GM23338 (cell line): ENCODE measurements around the gene SH3RF3. TPM values are rescaled to one million over a fixed set of nuclear protein-coding genes. Genes with fewer than 3 reads are reported as not detected.

Source experiments
- ATAC-seq: fragments of 200-7000 bp; cut with Tn5 transposase; 3 replicates; pipeline ENCODE4 v1.9.1; 2020
- DNase-seq: peaks from one replicate; pipeline ENCODE4 v3.0.0-alpha.2; 2015; ENCODE audit warnings: low spot score
- H2AFZ ChIP-seq: fragments of 200-600 bp; sonication (generic); 2 replicates; pipeline ENCODE4 v1.8.0; 2016; ENCODE audit warnings: antibody characterized with exemption, mild to moderate bottlenecking, moderate library complexity
- H3F3A ChIP-seq: fragments of 200-600 bp; sonication (generic); replicated peaks from 2 replicates; pipeline ENCODE4 v1.8.0; 2017; ENCODE audit warnings: antibody characterized with exemption, mixed run types, low read depth
- H3K27ac ChIP-seq: fragments of 200-600 bp; sonication (generic); 2 replicates; pipeline ENCODE4 v1.6.1; 2016; ENCODE audit warnings: low read depth
- H3K27me3 ChIP-seq: fragments of 200-600 bp; sonication (generic); 2 replicates; pipeline ENCODE4 v1.8.0; 2016; ENCODE audit warnings: mild to moderate bottlenecking, mixed run types, moderate library complexity; ENCODE audit not compliant: insufficient read depth
- H3K36me3 ChIP-seq: fragments of 200-600 bp; sonication (generic); 2 replicates; pipeline ENCODE4 v1.8.0; 2016; ENCODE audit warnings: mild to moderate bottlenecking; ENCODE audit not compliant: insufficient read depth
- H3K4me1 ChIP-seq: fragments of 200-600 bp; sonication (generic); 2 replicates; pipeline ENCODE4 v1.8.0; 2016; ENCODE audit warnings: mild to moderate bottlenecking, moderate library complexity; ENCODE audit not compliant: insufficient read depth
- H3K4me2 ChIP-seq: fragments of 200-600 bp; sonication (generic); 2 replicates; pipeline ENCODE4 v1.7.1; 2017; ENCODE audit warnings: mixed run types
- H3K4me3 ChIP-seq: fragments of 200-600 bp; sonication (generic); 2 replicates; pipeline ENCODE4 v1.6.1; 2016; ENCODE audit warnings: mixed run types
- H3K79me2 ChIP-seq: fragments of 200-600 bp; sonication (generic); replicated peaks from 2 replicates; pipeline ENCODE4 v1.8.0; 2017; ENCODE audit warnings: mild to moderate bottlenecking; ENCODE audit not compliant: insufficient read depth
- H3K9me2 ChIP-seq: fragments of 200-600 bp; sonication (generic); 2 replicates; pipeline ENCODE4 v1.8.0; 2017; ENCODE audit not compliant: insufficient read depth
- H4K20me1 ChIP-seq: fragments of 200-600 bp; sonication (generic); replicated peaks from 2 replicates; pipeline ENCODE4 v1.8.0; 2017; ENCODE audit warnings: mild to moderate bottlenecking; ENCODE audit not compliant: insufficient read depth
- H3K27ac Mint-ChIP-seq: 2 replicates; pipeline ENCODE4 v1.8.0; 2020; ENCODE audit warnings: inconsistent platforms, mild to moderate bottlenecking, moderate library complexity, mixed read lengths
- H3K27me3 Mint-ChIP-seq: 3 replicates; pipeline ENCODE4 v1.8.0; 2022; ENCODE audit warnings: low read depth, mild to moderate bottlenecking, moderate library complexity, mixed read lengths, inconsistent platforms; ENCODE audit not compliant: insufficient read depth, poor library complexity
- H3K36me3 Mint-ChIP-seq: 3 replicates; pipeline ENCODE4 v1.8.0; 2021; ENCODE audit warnings: low read depth, mild to moderate bottlenecking, inconsistent platforms, moderate library complexity, mixed read lengths
- H3K4me1 Mint-ChIP-seq: 3 replicates; pipeline ENCODE4 v1.8.0; 2020; ENCODE audit warnings: mild to moderate bottlenecking, inconsistent platforms, mixed read lengths
- H3K4me3 Mint-ChIP-seq: 3 replicates; pipeline ENCODE4 v1.8.0; 2021; ENCODE audit warnings: moderate library complexity, mild to moderate bottlenecking, inconsistent platforms, mixed read lengths
- H3K9me3 Mint-ChIP-seq: 3 replicates; pipeline ENCODE4 v1.8.0; 2020; ENCODE audit warnings: moderate library complexity, mild to moderate bottlenecking, inconsistent platforms, mixed read lengths
- CREB1 ChIP-seq: fragments of 250-450 bp; sonication (Bioruptor Pico); IDR thresholded peaks from 2 replicates; pipeline ENCODE4 v1.5.0; 2020; ENCODE audit warnings: low read depth, mild to moderate bottlenecking, moderate library complexity
- EZH2 ChIP-seq: fragments of 200-600 bp; sonication (generic); IDR thresholded peaks from one replicate; pipeline ENCODE4 v1.8.0; 2017; ENCODE audit warnings: antibody characterized with exemption, mild to moderate bottlenecking, low read depth; ENCODE audit not compliant: unreplicated experiment
- EZH2phosphoT487 ChIP-seq: fragments of 200-600 bp; sonication (generic); IDR thresholded peaks from one replicate; pipeline ENCODE4 v1.8.1; 2018; ENCODE audit warnings: antibody characterized with exemption; ENCODE audit not compliant: unreplicated experiment
- POLR2AphosphoS5 ChIP-seq: IDR thresholded peaks from 2 replicates; pipeline ENCODE4 v1.6.1; 2016; ENCODE audit warnings: antibody characterized with exemption, low read depth
- STAT1 ChIP-seq: IDR thresholded peaks from one replicate; pipeline ENCODE4 v1.6.1; 2016; ENCODE audit warnings: antibody characterized with exemption; ENCODE audit not compliant: unreplicated experiment
- ZNF114 ChIP-seq: fragments of 250-450 bp; sonication (Bioruptor Pico); IDR thresholded peaks from 2 replicates; pipeline ENCODE4 v1.5.0; 2020; ENCODE audit warnings: mild to moderate bottlenecking, moderate library complexity
- polyA plus RNA-seq: library from polyadenylated mRNA; unstranded; fragments of >200 nt; fragmentation: Nextera tagmentation; extraction: Ambion mirVana; gene quantifications from 2 replicates; pipeline ENCODE4 v1.2.1, GENCODE V29; 2016
- total RNA-seq: library from RNA; depleted of rRNA; stranded (reverse); fragments of >200 nt; shearing (Covaris generic); gene quantifications from 2 replicates; pipeline ENCODE4 v1.2.3, GENCODE V29; 2014
- TF ChIP-seq, protein P1 (sequence below): fragments of 250-450 bp; sonication (Bioruptor Pico); IDR thresholded peaks from 2 replicates; pipeline ENCODE4 v1.5.0; 2020; ENCODE audit warnings: mild to moderate bottlenecking, moderate library complexity
- TF ChIP-seq, protein P2 (sequence below): IDR thresholded peaks from 2 replicates; pipeline ENCODE4 v1.6.1; 2016; ENCODE audit warnings: antibody characterized with exemption
- TF ChIP-seq, protein P3 (sequence below), 2 experiments: fragments of 200-600 bp in 1 of 2; sonication (generic) in 1 of 2; conservative IDR thresholded peaks; 2 replicates each; pipeline versions ENCODE4 v1.5.1 to v1.6.1; 2016 to 2017; ENCODE audit warnings: antibody characterized with exemption in 2 of 2, low read depth in 2 of 2, mild to moderate bottlenecking in 2 of 2, moderate library complexity in 1 of 2

The SH3RF3 gene
- total and polyA plus RNA-seq, 2 experiments from 2014 or later = 0.11 to 0.63 TPM

DNA sequence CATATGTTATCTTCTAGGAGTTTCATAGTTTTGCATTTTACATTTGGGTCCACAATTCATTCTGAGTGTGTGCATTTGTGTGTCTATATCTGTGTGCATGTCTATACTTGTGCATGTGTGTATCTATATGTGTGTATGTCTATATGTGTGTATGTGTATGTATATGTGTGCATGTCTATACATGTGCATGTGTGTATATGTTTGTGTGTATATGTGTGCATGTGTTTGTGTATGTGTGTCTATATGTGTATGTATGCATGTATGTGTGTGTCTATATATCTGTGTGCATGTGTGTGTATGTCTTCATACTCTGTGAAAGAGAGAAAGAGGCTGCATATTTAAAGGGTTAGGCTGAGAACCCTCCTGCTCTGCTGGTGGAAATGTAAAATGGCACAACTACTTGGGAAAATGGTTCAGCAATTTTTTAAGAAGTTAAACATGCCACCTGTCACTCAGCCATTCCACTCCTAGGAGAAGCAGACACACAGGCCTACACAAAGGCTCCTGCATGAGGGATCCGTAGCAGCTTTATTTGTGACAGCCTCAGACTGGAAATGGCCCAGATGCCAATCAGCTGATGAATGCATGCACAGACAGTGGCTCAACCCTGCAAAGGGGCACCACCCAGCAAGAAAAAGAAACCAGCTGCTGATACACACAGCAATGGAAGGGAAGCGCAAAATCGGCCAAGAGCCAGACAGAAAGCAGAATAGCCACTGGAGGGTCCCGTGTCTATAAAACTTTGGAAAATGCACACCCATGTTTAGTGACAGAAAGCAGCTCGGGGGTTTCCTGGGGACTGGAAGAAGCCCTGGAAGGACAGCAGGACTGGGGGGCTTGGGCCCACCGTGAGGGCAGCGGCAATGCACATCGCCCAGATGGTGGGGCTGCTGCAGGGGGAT is 337.9 kb downstream of the SH3RF3 start (continued):
- TF ChIP-seq, protein P1, sequence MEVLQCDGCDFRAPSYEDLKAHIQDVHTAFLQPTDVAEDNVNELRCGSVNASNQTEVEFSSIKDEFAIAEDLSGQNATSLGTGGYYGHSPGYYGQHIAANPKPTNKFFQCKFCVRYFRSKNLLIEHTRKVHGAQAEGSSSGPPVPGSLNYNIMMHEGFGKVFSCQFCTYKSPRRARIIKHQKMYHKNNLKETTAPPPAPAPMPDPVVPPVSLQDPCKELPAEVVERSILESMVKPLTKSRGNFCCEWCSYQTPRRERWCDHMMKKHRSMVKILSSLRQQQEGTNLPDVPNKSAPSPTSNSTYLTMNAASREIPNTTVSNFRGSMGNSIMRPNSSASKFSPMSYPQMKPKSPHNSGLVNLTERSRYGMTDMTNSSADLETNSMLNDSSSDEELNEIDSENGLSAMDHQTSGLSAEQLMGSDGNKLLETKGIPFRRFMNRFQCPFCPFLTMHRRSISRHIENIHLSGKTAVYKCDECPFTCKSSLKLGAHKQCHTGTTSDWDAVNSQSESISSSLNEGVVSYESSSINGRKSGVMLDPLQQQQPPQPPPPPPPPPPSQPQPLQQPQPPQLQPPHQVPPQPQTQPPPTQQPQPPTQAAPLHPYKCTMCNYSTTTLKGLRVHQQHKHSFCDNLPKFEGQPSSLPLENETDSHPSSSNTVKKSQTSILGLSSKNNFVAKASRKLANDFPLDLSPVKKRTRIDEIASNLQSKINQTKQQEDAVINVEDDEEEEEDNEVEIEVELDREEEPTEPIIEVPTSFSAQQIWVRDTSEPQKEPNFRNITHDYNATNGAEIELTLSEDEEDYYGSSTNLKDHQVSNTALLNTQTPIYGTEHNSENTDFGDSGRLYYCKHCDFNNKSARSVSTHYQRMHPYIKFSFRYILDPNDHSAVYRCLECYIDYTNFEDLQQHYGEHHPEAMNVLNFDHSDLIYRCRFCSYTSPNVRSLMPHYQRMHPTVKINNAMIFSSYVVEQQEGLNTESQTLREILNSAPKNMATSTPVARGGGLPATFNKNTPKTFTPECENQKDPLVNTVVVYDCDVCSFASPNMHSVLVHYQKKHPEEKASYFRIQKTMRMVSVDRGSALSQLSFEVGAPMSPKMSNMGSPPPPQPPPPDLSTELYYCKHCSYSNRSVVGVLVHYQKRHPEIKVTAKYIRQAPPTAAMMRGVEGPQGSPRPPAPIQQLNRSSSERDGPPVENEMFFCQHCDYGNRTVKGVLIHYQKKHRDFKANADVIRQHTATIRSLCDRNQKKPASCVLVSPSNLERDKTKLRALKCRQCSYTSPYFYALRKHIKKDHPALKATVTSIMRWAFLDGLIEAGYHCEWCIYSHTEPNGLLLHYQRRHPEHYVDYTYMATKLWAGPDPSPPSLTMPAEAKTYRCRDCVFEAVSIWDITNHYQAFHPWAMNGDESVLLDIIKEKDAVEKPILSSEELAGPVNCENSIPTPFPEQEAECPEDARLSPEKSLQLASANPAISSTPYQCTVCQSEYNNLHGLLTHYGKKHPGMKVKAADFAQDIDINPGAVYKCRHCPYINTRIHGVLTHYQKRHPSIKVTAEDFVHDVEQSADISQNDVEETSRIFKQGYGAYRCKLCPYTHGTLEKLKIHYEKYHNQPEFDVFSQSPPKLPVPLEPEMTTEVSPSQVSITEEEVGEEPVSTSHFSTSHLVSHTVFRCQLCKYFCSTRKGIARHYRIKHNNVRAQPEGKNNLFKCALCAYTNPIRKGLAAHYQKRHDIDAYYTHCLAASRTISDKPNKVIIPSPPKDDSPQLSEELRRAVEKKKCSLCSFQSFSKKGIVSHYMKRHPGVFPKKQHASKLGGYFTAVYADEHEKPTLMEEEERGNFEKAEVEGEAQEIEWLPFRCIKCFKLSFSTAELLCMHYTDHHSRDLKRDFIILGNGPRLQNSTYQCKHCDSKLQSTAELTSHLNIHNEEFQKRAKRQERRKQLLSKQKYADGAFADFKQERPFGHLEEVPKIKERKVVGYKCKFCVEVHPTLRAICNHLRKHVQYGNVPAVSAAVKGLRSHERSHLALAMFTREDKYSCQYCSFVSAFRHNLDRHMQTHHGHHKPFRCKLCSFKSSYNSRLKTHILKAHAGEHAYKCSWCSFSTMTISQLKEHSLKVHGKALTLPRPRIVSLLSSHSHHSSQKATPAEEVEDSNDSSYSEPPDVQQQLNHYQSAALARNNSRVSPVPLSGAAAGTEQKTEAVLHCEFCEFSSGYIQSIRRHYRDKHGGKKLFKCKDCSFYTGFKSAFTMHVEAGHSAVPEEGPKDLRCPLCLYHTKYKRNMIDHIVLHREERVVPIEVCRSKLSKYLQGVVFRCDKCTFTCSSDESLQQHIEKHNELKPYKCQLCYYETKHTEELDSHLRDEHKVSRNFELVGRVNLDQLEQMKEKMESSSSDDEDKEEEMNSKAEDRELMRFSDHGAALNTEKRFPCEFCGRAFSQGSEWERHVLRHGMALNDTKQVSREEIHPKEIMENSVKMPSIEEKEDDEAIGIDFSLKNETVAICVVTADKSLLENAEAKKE (CRISPR knock-in tag) = no peak
- no peak for TF ChIP-seq POLR2AphosphoS5
- TF ChIP-seq EZH2 = no peak
- TF ChIP-seq EZH2phosphoT487 = no peak

DNA sequence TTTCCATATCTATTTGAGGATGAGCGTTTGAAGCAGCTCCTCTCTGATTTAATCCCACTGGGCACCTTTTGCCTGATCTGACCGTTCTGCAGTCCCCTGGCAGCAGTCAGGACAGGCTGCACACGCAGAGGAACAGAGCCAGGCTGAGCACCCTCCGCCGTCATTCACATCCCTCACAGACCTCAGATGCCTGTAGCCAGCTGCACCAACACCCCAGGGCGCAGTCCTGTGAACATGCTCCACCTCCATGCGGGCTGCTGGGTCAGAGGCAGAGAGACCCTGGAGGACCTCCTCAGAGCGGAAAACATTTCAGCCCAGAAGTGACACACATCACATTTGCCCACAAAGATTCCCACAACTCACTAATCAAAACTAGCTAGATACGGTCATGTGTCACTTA is 338.7 kb downstream of the SH3RF3 start:
- Histone ChIP-seq H4K20me1 (no peaks in the 10 kb centered on the region), H3K4me3 (no peak overlapping the region), H3K9me2 (no peaks in the 10 kb centered on the region), H3K4me2 (no peak overlapping the region), H3K79me2 (no peaks in the 10 kb centered on the region), H2AFZ (no peak overlapping the region), H3K27ac (no peak overlapping the region), H3K27me3 (no peaks in the 10 kb centered on the region), H3K4me1 (0 out of 2 replicates have a peak, but pooled peaks cover 3% of the 10 kb centered on the region), H3K36me3 (no peaks in the 10 kb centered on the region), H3F3A (no peaks in the 10 kb centered on the region)
- H3K27ac Mint-ChIP-seq = no peak overlapping the region
- ATAC-seq (no peak), DNase-seq (no peak)
- H3K4me1 Mint-ChIP-seq = peaks cover 5% of the 10 kb centered on the region
- H3K27me3 Mint-ChIP-seq = peaks cover 3% of the 10 kb centered on the region
- no peaks in the 10 kb centered on the region for H3K9me3 Mint-ChIP-seq
- no peaks in the 10 kb centered on the region for H3K36me3 Mint-ChIP-seq
- no peak overlapping the region for H3K4me3 Mint-ChIP-seq
- no peak for TF ChIP-seq POLR2AphosphoS5
- no peak for TF ChIP-seq EZH2
- TF ChIP-seq, protein P2, sequence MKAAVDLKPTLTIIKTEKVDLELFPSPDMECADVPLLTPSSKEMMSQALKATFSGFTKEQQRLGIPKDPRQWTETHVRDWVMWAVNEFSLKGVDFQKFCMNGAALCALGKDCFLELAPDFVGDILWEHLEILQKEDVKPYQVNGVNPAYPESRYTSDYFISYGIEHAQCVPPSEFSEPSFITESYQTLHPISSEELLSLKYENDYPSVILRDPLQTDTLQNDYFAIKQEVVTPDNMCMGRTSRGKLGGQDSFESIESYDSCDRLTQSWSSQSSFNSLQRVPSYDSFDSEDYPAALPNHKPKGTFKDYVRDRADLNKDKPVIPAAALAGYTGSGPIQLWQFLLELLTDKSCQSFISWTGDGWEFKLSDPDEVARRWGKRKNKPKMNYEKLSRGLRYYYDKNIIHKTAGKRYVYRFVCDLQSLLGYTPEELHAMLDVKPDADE = no peak
- TF ChIP-seq CREB1 (CRISPR knock-in tag) = no peak
- TF ChIP-seq, protein P3, sequence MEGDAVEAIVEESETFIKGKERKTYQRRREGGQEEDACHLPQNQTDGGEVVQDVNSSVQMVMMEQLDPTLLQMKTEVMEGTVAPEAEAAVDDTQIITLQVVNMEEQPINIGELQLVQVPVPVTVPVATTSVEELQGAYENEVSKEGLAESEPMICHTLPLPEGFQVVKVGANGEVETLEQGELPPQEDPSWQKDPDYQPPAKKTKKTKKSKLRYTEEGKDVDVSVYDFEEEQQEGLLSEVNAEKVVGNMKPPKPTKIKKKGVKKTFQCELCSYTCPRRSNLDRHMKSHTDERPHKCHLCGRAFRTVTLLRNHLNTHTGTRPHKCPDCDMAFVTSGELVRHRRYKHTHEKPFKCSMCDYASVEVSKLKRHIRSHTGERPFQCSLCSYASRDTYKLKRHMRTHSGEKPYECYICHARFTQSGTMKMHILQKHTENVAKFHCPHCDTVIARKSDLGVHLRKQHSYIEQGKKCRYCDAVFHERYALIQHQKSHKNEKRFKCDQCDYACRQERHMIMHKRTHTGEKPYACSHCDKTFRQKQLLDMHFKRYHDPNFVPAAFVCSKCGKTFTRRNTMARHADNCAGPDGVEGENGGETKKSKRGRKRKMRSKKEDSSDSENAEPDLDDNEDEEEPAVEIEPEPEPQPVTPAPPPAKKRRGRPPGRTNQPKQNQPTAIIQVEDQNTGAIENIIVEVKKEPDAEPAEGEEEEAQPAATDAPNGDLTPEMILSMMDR (conservative IDR thresholded peaks at IDR 0.05; ENCODE audit: low read depth in 2 of 2) = no peak
- TF ChIP-seq ZNF114 (CRISPR knock-in tag) = no peak
- no peak for TF ChIP-seq STAT1
